WTC11 (cell line): ENCODE measurements around the gene SGTA. TPM values are rescaled to one million over a fixed set of nuclear protein-coding genes. Genes with fewer than 3 reads are reported as not detected.

Experiments
- ATAC-seq: fragments of 200-7000 bp; cut with Tn5 transposase; 2 replicates; pipeline ENCODE4 v1.10.0; 2021; ENCODE audit warnings: mild to moderate bottlenecking, moderate library complexity
- CTCF ChIA-PET: fragments of 300-600 bp; sonication (Branson Sonifier 250); formaldehyde crosslinking; loops from one replicate; lab custom pipeline; 2021; ENCODE audit warnings: antibody characterized with exemption; lab: Charles Lee
- POLR2A ChIA-PET: fragments of 350-600 bp; sonication (Branson Sonifier 250); formaldehyde crosslinking; loops from one replicate; lab custom pipeline; 2021; ENCODE audit warnings: antibody characterized with exemption; lab: Charles Lee
- DNase-seq: peaks from one replicate; pipeline ENCODE4 v3.0.0; 2021; ENCODE audit warnings: low spot score
- H3K27ac Mint-ChIP-seq: 2 replicates; pipeline ENCODE4 v1.8.0; 2021; ENCODE audit warnings: mixed read lengths
- H3K27me3 Mint-ChIP-seq: 2 replicates; pipeline ENCODE4 v1.8.0; 2021; ENCODE audit warnings: low read depth, mild to moderate bottlenecking, moderate library complexity, mixed read lengths
- H3K36me3 Mint-ChIP-seq: 2 replicates; pipeline ENCODE4 v1.8.0; 2021; ENCODE audit warnings: mixed read lengths
- H3K4me1 Mint-ChIP-seq: 2 replicates; pipeline ENCODE4 v1.8.0; 2022; ENCODE audit warnings: mixed read lengths
- H3K4me3 Mint-ChIP-seq: 2 replicates; pipeline ENCODE4 v1.8.0; 2021; ENCODE audit warnings: mild to moderate bottlenecking, moderate library complexity, mixed read lengths
- H3K9me3 Mint-ChIP-seq: 2 replicates; pipeline ENCODE4 v1.8.0; 2021; ENCODE audit warnings: mixed read lengths
- ATF1 ChIP-seq: sonication (generic); formaldehyde crosslinking; IDR thresholded peaks from 2 replicates; pipeline ENCODE4 v1.8.1; 2023; ENCODE audit warnings: mild to moderate bottlenecking, moderate library complexity, missing genetic modification reagents
- CBFB ChIP-seq: sonication (generic); formaldehyde crosslinking; IDR thresholded peaks from 2 replicates; pipeline ENCODE4 v1.8.1; 2022; ENCODE audit warnings: mild to moderate bottlenecking, low read depth, missing genetic modification reagents
- CREM ChIP-seq: sonication (generic); formaldehyde crosslinking; IDR thresholded peaks from 2 replicates; pipeline ENCODE4 v1.8.1; 2022; ENCODE audit warnings: mild to moderate bottlenecking, missing genetic modification reagents, moderate library complexity
- HMGA2 ChIP-seq: fragments of 250-450 bp; sonication (Bioruptor Pico); IDR thresholded peaks from 2 replicates; pipeline ENCODE4 v1.4.0; 2021; ENCODE audit warnings: mild to moderate bottlenecking, moderate library complexity
- NFATC4 ChIP-seq: fragments of 250-450 bp; sonication (Bioruptor Pico); IDR thresholded peaks from 2 replicates; pipeline ENCODE4 v1.9.0; 2021; ENCODE audit warnings: mild to moderate bottlenecking
- SMAD4 ChIP-seq: sonication (generic); formaldehyde crosslinking; IDR thresholded peaks from 2 replicates; pipeline ENCODE4 v1.8.0; 2022; ENCODE audit warnings: mild to moderate bottlenecking, missing genetic modification reagents
- TP53 ChIP-seq: sonication (generic); formaldehyde crosslinking; IDR thresholded peaks from 2 replicates; pipeline ENCODE4 v1.8.1; 2023; ENCODE audit warnings: mild to moderate bottlenecking, missing genetic modification reagents
- ZNF121 ChIP-seq: sonication (generic); formaldehyde crosslinking; IDR thresholded peaks from 2 replicates; pipeline ENCODE4 v1.8.0; 2023; ENCODE audit warnings: missing genetic modification reagents
- ZNF263 ChIP-seq: sonication (generic); formaldehyde crosslinking; IDR thresholded peaks from 2 replicates; pipeline ENCODE4 v1.8.1; 2022; ENCODE audit warnings: low read depth, mild to moderate bottlenecking, moderate library complexity, missing genetic modification reagents
- ZNF317 ChIP-seq: sonication (generic); formaldehyde crosslinking; IDR thresholded peaks from 2 replicates; pipeline ENCODE4 v1.8.1; 2023; ENCODE audit warnings: low read depth, mild to moderate bottlenecking, moderate library complexity, missing genetic modification reagents, borderline replicate concordance
- ZNF512 ChIP-seq: sonication (generic); formaldehyde crosslinking; IDR thresholded peaks from 2 replicates; pipeline ENCODE4 v1.8.1; 2022; ENCODE audit warnings: missing genetic modification reagents, borderline replicate concordance
- total RNA-seq: library from RNA; stranded (reverse); gene quantifications from 3 replicates; pipeline ENCODE4 v1.2.3, GENCODE V29; 2021
- TF ChIP-seq, protein P1 (sequence below): sonication (generic); formaldehyde crosslinking; IDR thresholded peaks from 2 replicates; pipeline ENCODE4 v1.8.1; 2023; ENCODE audit warnings: mild to moderate bottlenecking, missing genetic modification reagents, borderline replicate concordance
- TF ChIP-seq, protein P2 (sequence below): fragments of 250-450 bp; sonication (Bioruptor Pico); conservative IDR thresholded peaks from 2 replicates; pipeline ENCODE4 v1.9.0; 2021; ENCODE audit warnings: mild to moderate bottlenecking
- TF ChIP-seq, protein P3 (sequence below): sonication (generic); formaldehyde crosslinking; IDR thresholded peaks from 2 replicates; pipeline ENCODE4 v1.8.0; 2022; ENCODE audit warnings: mild to moderate bottlenecking, missing genetic modification reagents
- TF ChIP-seq, protein P4 (sequence below): sonication (generic); formaldehyde crosslinking; IDR thresholded peaks from 2 replicates; pipeline ENCODE4 v1.8.1; 2022; ENCODE audit warnings: low read depth, missing genetic modification reagents, borderline replicate concordance
- TF ChIP-seq, protein P5 (sequence below): sonication (generic); formaldehyde crosslinking; conservative IDR thresholded peaks from 2 replicates; pipeline ENCODE4 v1.8.1; 2022; ENCODE audit warnings: mild to moderate bottlenecking, missing genetic modification reagents

The SGTA gene
- total RNA-seq, 1 experiment from 2014 or later: 91.2 TPM

DNA sequence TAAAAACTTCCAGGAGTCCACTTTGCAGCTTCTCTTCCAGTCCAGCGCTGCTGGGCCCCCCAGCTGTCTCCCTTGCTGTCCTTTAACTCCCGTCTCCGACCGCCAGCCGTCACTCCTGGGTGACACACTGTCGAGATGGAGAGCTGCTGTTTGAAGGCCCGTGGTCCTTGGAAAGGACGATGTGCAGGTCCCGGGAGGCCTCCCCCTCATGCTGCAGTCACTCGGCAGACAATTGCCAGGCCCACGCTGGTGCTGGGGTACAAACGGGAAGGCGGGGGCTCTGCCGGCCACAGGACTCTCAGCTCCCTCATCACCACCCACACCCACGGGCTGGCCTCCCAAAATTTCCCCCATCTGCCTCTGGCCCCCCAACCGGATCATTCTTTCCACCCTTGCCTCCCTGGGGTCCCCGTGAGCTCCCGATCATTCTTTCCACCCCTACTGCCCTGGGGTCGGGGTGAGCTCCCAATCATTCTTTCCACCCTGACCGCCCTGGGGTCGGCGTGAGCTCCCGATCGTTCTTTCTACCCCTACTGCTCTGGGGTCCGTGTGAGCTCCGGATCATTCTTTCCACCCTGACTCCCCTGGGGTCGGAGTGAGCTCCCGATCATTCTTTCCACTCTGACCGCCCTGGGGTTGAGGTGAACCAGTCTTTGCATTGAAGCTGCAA is 20.5 kb upstream of the SGTA start:
- Mint-ChIP-seq H3K36me3 (peaks cover 27% of the 10 kb centered on the region), H3K27ac (no peak overlapping the region), H3K4me1 (no peaks in the 10 kb centered on the region), H3K9me3 (no peaks in the 10 kb centered on the region), H3K27me3 (no peaks in the 10 kb centered on the region), H3K4me3 (no peak overlapping the region)
- TF ChIP-seq TP53 (CRISPR knock-in tag): no peak
- TF ChIP-seq, protein P1, sequence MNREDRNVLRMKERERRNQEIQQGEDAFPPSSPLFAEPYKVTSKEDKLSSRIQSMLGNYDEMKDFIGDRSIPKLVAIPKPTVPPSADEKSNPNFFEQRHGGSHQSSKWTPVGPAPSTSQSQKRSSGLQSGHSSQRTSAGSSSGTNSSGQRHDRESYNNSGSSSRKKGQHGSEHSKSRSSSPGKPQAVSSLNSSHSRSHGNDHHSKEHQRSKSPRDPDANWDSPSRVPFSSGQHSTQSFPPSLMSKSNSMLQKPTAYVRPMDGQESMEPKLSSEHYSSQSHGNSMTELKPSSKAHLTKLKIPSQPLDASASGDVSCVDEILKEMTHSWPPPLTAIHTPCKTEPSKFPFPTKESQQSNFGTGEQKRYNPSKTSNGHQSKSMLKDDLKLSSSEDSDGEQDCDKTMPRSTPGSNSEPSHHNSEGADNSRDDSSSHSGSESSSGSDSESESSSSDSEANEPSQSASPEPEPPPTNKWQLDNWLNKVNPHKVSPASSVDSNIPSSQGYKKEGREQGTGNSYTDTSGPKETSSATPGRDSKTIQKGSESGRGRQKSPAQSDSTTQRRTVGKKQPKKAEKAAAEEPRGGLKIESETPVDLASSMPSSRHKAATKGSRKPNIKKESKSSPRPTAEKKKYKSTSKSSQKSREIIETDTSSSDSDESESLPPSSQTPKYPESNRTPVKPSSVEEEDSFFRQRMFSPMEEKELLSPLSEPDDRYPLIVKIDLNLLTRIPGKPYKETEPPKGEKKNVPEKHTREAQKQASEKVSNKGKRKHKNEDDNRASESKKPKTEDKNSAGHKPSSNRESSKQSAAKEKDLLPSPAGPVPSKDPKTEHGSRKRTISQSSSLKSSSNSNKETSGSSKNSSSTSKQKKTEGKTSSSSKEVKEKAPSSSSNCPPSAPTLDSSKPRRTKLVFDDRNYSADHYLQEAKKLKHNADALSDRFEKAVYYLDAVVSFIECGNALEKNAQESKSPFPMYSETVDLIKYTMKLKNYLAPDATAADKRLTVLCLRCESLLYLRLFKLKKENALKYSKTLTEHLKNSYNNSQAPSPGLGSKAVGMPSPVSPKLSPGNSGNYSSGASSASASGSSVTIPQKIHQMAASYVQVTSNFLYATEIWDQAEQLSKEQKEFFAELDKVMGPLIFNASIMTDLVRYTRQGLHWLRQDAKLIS (CRISPR knock-in tag): no peak
- no peak for TF ChIP-seq CBFB (CRISPR knock-in tag)
- no peak for TF ChIP-seq CREM (CRISPR knock-in tag)
- no peak for TF ChIP-seq ATF1 (CRISPR knock-in tag)
- TF ChIP-seq ZNF263 (CRISPR knock-in tag): no peak
- TF ChIP-seq NFATC4 (CRISPR knock-in tag): no peak
- TF ChIP-seq, protein P2, sequence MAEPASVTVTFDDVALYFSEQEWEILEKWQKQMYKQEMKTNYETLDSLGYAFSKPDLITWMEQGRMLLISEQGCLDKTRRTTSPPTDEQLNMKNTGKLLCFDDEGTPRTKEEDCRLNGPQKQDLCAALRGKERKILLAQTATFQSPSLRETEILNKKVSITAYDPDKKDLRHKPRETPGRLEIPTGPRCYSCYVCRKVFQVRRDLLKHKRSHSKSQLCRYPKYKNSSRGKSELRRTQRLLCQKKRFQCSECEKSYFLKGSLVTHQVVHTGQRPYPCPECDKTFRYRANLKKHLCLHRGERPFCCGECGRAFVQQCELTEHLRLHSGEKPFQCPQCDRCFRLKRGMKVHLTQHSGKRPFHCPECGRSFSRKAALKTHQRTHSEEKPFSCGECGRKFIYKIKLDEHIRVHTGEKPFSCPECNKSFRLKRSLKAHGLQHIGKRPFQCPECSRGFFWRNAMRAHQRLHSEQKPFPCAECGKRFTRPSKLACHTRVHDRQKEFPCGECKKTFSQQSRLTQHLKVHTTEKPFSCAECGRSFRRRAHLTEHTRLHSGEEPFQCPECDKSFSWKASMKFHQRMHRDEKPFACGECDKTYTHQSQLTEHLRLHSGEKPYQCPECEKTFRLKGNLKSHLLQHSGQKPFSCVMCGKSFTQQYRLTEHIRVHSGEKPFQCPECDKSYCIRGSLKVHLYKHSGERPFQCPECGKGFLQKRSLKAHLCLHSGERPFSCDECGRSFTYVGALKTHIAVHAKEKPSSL: no peak
- no peak for DNase-seq
- CTCF ChIA-PET: interaction anchor here (0.7 to 1.5 kb wide), 2 partner anchors 16 to 155 kb away, joined by 3 to 4 read pairs; partner anchors contain the start of gene ZNF554
- ATAC-seq: no peak
- POLR2A ChIA-PET: interaction anchor here (0.6 kb wide), 1 partner anchor 64 kb away, joined by 8 read pairs; no protein-coding TSS in a partner anchor

DNA sequence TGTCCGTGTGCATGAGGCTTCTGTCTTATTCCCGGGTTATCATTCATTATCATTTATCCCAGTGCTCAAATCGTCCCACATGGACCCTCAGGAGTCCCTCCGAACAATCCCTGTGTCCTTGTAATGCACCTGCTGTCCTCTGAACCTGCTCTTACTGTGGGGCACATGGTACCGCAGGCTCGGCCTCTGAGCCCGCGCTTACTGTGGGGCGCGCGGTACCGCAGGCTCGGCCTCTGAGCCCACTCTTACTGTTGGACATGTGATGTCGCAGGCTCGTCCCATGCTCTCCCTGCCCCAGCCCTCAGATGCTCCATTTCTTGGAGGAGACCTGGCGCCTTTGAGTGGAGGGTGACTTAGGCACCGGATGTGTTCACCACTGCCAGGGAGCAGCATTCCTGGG is 19.8 kb upstream of the SGTA start:
- no peaks in the 10 kb centered on the region for H3K27me3 Mint-ChIP-seq
- CTCF ChIA-PET: no interaction called here
- H3K9me3 Mint-ChIP-seq: no peaks in the 10 kb centered on the region
- ATAC-seq (no peak), DNase-seq (no peak)
- POLR2A ChIA-PET: no interaction called here
- H3K27ac Mint-ChIP-seq: peak overlapping the region; percentile 13
- H3K36me3 Mint-ChIP-seq: peaks cover 25% of the 10 kb centered on the region
- no peak overlapping the region for H3K4me3 Mint-ChIP-seq
- no peaks in the 10 kb centered on the region for H3K4me1 Mint-ChIP-seq
- TF ChIP-seq, protein P3, sequence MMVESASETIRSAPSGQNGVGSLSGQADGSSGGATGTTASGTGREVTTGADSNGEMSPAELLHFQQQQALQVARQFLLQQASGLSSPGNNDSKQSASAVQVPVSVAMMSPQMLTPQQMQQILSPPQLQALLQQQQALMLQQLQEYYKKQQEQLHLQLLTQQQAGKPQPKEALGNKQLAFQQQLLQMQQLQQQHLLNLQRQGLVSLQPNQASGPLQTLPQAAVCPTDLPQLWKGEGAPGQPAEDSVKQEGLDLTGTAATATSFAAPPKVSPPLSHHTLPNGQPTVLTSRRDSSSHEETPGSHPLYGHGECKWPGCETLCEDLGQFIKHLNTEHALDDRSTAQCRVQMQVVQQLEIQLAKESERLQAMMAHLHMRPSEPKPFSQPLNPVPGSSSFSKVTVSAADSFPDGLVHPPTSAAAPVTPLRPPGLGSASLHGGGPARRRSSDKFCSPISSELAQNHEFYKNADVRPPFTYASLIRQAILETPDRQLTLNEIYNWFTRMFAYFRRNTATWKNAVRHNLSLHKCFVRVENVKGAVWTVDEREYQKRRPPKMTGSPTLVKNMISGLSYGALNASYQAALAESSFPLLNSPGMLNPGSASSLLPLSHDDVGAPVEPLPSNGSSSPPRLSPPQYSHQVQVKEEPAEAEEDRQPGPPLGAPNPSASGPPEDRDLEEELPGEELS (CRISPR knock-in tag): no peak
- TF ChIP-seq ZNF512 (CRISPR knock-in tag) (no peak), ZNF317 (no peak), SMAD4 (CRISPR knock-in tag) (no peak), HMGA2 (CRISPR knock-in tag) (no peak), ZNF121 (no peak)
- TF ChIP-seq, protein P1 (CRISPR knock-in tag): no peak
- TF ChIP-seq, protein P4, sequence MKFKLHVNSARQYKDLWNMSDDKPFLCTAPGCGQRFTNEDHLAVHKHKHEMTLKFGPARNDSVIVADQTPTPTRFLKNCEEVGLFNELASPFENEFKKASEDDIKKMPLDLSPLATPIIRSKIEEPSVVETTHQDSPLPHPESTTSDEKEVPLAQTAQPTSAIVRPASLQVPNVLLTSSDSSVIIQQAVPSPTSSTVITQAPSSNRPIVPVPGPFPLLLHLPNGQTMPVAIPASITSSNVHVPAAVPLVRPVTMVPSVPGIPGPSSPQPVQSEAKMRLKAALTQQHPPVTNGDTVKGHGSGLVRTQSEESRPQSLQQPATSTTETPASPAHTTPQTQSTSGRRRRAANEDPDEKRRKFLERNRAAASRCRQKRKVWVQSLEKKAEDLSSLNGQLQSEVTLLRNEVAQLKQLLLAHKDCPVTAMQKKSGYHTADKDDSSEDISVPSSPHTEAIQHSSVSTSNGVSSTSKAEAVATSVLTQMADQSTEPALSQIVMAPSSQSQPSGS: no peak
- TF ChIP-seq, protein P5, sequence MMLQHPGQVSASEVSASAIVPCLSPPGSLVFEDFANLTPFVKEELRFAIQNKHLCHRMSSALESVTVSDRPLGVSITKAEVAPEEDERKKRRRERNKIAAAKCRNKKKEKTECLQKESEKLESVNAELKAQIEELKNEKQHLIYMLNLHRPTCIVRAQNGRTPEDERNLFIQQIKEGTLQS (CRISPR knock-in tag): no peak
